Activated CD8-positive, alpha-beta memory T cell treated with anti-CD3 and anti-CD28 coated beads for 4 hours (primary cell): ENCODE data around the gene REXO1.
"Not testable (repeated sequence)": the region's sequence is repeated elsewhere in the genome, so short reads cannot be mapped to it uniquely, and the experiment has no call there.

Experiments
- DNase-seq, 2 donors: peaks; one replicate each; pipeline ENCODE4 v3.0.0-alpha.2; 2020; ENCODE audit warnings: low read depth in 2 of 2

Gene REXO1

DNA sequence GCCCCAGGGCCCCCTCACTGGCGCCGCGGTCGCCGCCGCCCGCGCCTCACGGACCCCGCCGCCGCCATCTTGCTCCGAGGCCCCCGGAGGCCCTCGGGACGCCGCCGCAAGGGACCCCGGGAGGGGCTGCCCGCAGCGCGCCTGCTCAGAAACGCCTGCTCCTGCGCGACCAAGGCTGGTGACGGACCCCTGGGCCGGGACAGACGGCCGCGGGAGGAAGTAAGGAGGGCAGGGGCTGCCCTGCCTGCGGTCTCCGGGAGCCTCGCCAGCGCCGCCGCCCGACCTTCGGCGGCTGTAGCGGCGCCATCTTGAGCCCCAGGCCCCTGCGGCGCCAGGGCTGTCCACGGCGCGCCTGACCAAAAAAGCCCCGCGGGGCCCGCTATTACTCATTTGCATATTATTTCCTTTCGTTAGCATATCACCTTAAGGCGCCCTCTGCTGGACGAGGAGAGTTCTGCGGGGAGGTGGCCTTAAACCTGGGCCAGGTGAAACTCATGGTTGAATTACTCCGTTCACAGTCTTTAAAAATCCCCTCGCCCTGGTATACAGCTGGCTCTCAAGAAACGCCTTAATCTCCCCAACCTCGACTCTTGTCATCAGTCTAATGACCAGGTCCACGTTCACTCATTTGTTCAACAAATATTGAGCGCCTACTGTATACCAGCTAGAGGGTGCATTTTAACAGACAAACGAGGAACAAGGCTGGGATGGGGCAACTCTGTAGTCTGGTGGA is at the start of gene REXO1:
TSS of gene REXO1 (minus strand) at position 85 of the 733 bp plus-strand sequence. CDS start 125 bp downstream, outside the sequence.
- peak; percentile 95 to 97 for DNase-seq

DNA sequence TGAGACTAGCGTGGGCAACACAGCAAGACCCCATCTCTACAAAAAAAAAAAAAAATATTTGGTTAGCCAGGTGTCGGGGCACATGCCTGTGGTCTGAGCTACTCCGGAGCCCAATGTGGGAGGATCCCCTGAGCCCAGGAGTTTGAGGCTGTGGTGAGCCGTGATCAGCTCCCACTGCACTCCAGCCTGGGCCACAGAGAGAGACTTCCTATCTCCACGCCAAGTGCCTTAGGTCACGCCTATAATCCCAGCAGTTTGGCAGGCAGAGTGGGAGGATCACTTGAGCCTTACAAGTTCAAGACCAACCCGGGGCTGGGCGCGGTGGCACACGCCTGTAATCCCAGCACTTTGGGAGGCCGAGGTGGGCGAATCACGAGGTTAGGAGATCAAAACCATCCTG is 48.2 kb upstream of the REXO1 start:
- no peak for DNase-seq

DNA sequence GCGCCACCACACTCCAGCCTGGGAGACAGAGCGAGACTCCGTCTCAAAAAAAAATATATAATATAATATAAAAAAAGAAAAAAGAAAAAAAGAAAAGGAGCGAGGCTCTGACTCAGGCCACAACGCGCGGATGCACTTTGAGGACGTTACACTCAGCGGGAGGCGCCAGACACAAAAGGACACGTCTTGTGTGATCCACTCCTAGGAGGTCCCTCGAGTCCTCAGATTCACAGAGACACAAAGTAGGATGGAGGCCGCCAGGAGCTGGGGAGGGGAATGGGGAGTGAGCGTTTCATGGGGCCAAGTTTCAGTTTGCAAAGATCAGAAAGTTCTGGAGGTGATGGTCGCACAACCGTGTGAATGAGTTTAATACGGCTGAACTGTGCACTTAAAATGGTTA is 45.5 kb upstream of the REXO1 start:
- no peak for DNase-seq

- no peak for DNase-seq
Measured at GRCh38 chr19:1889907-1890306, 41.6 kb upstream of the REXO1 start.

GRCh38 chr19:1888385-1888784 is 40.1 kb upstream of the REXO1 start:
- no peak for DNase-seq

DNA sequence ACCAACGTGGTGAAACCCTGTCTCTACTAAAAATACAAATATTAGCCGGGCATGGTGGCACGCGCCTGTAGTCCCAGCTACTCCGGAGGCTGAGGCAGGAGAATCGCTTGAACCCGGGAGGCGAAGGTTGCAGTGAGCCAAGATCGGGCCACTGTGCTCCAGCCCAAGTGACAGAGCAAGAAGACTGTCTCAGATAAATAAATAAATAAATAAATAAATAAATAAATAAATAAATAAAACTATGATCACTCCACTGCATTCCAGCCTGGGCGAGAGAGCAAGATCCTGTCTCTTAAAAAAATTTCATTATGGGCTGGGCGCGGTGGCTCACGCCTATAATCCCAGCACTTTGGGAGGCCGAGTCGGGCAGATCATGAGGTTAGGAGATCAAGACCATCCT is 38.1 kb upstream of the REXO1 start:
- DNase-seq, result not testable (repeated sequence)

DNA sequence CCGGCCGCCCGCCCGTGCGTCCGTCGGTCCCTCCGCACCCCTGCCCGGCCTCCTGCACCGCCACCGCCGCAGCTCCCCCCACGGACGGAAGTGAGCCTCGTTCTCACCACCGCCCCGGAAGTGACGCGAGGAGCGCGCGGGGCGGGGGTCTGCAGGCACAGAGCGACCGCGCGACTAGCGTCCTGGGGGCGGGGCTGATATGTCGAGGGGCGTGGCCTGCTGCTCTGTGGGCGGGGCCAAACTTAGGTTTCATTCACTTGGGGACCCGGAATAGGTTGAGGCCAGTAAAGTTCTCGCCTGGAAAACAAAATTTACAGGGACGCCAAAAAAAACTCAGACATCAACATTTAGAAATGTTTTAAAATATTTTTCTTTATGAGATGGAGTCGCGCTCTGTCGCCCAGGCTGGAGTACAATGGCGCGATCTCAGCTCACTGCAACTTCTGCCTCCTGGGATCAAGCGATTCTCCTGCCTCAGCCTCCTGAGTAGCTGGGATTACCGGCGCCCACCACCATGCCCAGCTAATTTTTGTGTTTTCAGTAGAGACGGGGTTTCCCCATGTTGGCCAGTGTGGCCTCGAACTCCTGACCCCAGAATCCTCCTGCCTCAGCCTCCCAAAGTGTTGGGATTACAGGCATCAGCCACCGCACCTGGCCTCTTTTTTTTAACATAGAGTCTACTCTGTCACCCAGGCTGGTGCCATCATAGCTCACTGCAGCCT is 37.3 kb upstream of the REXO1 start, which contains the start of gene ABHD17A:
TSS of gene ABHD17A (minus strand) at position 99 of the 722 bp plus-strand sequence. CDS start 3,930 bp downstream, outside the sequence.
- DNase-seq, result peak; percentile 89 to 93

DNA sequence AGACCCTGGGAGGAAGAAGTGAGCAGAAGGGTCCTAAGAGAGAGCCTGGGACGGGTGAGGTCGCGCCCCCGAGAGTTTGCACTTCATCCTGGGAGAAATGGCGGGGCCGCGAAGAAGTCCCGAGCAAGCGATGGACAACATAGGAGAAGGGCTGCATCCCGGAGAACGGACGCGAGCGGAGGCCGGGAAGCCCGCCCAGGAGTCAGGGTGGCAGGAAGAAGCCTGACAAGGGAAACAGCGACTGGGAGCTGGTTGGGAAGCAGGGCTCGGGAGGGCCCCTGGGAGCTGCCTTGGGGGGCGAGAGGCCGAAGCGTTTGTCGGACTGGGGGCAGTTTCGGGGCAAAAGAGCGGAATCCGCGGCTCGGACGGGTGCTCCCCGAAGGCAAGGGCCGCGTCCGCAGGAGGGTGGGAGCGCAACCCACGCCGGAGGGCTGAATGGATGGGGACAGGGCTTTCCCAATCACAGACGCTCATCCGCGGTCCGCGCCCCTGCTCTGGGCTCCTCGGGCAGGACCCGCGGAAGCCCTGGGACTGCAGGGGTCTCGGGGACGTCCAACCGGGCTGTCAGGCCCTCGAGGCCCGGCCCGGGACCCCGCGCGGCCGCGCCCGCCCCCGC is 36.5 kb upstream of the REXO1 start:
- DNase-seq, result no peak

- no peak for DNase-seq
Measured at GRCh38 chr19:1884291-1884718, 36.0 kb upstream of the REXO1 start.

DNA sequence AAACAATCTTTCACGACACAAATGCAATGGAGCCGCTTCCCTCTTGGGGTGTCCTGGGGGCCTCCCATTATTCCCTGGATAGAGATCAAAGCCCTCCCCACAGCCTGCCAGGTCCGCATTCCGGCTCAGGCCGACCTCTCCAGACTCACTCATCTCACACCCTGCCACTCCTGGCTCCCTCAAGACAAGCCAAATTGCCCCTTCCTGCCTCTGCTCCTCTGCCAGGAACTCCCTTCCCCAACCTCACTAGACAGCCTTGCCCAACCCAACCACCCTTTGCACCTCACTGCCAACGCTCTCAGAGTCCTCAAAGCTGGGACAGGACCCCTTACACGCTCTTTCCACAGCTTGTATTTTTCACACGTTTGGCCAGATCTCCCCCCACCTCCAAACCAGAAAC is 35.5 kb upstream of the REXO1 start:
- no peak for DNase-seq

GRCh38 chr19:1882786-1883692 is 34.8 kb upstream of the REXO1 start:
- DNase-seq, result no peak

GRCh38 chr19:1882089-1882785 is 34.0 kb upstream of the REXO1 start:
- DNase-seq, result no peak

DNA sequence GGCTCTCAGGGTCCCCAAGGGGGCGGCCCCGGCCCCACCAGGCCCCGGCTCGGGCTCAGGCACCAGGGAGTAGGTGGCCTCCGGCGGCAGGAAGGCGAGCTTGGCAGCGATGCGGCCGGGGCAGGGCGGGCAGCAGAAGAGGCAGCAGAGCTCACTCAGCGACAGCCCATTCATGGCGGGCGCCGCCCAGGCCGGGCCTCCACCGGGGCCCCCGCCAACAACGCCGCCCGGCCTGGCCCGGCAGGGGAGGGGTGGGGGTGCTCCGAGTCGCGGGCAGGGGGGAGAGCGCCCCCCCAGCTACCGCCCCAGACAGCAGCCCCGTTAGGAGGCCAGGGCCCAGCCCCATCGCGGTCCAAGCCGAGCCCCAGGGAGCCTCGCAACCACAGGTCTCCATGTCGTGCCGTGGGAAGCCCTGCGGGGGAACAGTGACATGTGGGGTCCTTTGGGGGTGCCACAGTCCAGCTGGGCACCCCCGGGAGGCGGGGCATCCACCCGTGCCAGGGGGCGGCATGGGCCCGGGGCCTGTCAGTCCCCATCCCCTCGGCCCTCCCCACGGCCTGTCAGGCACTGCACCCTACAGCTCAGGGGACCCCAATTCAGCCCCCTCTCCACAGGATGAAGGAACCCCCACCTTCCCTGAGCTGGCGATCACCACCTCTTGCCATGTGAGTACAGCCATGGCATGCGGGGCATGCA is 33.3 kb upstream of the REXO1 start:
- DNase-seq, result not testable (repeated sequence)

GRCh38 chr19:1880611-1881392 is 32.5 kb upstream of the REXO1 start:
- no peak for DNase-seq

DNA sequence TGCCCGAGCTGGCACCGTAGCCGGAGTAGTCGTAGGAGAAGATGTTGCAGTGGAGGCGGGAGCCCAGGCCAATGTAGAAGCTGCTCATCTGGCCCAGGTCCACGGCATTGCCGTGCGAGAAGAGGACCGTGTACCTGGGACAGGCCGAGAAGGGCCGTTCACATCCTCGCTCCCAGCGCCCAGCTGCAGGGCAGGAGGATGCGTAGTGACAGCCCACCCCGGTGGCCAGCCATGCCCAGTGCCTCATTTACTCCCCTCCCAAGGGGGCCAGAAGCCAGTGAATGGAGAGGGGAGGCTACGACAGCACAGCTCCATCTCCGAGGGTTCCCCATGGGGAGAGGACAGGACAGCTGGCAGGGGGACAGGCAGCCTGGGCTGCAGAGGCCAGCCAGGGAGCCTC is 31.7 kb upstream of the REXO1 start:
- DNase-seq, result not testable (repeated sequence)

- not testable (repeated sequence) for DNase-seq
Measured at GRCh38 chr19:1878583-1878982, 30.3 kb upstream of the REXO1 start.

DNA sequence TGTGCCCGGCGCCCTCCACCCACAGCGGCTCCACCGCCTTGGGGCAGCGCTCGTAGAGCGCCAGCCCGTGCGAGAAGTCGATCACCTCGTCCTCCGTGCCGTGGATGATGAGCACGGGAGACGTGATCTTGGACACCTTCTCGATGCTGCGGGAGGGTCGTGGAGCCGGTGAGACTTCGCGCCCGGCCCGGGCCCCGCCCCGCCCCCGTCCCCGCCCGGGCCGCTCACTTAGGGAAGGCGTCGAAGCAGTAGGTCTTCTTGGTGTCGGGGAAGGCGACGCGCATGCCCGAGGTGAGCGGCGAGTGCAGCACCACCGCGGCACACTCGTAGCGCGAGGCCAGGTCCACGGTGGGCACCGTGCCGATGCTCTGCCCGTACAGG is 29.0 kb upstream of the REXO1 start:
- DNase-seq, result not testable (repeated sequence)

GRCh38 chr19:1876496-1877279 is 28.4 kb upstream of the REXO1 start:
- not testable (repeated sequence) for DNase-seq
